ENCODE results near the gene DUOXA2.
A peak's percentile ranks its signal among the peaks of the same experiment; 100 is the strongest.
"Not testable (repeated sequence)": the region's sequence is repeated elsewhere in the genome, so short reads cannot be mapped to it uniquely, and the experiment has no call there.

The DUOXA2 gene

DNA sequence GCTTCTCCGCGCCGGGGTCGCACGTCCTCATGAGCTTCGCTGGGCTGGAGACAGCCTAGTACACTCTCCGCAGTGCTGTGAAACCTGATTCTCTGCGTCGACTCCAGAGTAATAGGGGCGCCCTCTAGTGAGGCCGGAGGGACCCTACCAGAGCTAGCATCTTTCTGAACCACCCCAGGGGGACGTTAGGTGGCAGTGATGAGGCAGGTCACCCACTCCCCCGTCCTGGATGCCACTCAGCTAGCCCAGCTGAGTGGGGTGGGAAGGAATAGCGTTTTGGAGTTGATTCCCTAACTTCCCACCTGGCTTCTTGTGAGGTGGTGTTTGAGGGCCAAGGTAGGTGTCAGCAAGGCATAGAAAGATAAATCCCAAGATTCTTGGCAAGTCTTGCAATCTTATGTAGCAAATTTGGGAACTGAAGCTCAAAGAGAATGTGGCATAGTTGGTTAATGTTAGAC is 4.0 kb downstream of the DUOXA2 start:
- peak; percentile 82 for DNase-seq

DNA sequence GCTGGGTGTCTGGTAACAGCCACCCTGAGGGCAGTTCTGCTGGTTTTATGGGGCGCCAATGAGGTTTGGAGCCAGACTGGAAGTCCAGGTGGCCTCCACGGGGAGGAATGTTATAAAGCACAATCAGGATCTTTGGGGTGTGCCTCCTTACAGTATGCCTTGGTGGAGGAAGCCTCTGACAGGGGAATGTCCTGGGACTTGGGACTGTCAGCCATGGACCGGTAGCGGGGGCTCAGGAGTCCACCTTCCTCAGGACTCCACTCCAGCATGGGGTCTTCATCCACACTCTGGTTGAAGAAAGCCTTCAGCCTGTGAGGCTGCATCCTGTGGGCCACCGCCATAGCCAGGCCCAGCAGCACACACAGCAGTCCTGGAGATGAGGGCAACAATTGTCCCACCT is 4.9 kb downstream of the DUOXA2 start:
- no peak for DNase-seq

DNA sequence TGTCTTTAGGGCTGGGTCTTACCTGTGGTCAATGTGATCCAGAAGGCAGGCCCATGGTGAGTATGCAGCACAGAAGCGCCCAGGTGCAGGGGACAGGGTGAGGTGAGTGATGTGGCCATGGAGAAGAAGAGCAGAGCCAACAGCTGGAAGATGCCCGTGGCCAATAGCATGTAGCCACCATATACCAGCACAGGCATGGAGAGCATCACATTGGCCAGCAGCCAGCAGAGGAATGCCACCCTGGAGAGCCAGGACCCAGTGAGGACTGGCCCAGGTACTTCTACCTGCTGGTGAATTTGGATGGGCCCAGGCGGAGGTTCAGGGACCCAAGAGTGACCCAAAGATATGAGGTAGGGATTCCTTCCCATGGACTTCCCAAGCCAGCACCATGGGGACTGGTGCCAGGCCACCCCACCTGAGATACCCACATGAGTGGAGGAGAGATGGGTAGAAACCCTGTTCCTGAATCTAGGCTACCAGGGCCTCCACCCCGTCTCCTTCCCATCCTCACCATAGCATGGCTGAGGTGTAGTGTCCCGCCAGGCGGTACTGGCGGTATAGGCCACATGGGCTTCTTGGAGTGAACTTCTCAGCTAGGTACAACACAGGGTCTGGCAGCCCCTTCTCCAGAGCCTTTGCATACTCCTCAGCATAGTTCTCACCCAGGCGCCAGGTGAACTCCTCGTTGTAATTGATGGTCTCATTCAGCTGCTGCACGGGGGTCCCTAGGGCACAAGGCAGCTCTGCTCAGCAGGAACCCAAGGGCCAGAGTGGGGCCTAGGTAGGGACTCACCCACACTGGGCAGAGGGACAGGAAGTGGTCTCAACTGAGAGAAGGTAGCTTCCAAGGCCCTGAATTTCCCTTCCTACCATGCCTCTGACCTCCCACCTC is 6.2 kb downstream of the DUOXA2 start:
- no peak for DNase-seq

DNA sequence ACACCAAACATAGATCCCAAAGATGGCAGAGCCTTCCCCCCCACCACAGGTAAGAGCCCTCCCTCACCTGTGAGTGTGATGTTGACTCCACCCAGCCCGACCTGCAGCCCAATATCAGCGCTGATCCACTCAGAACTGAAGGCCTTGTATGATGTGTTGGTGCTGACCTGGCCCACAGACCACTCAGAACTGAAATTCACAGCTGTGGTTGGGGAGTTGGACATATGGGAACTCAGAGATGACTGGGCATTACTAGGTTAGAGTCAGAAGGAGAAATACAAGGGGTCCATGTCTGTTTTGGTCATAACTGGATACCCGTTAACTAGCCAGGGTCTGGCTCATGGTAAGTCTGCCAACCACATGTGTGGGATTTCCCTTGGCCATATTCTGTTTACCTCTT is 6.9 kb downstream of the DUOXA2 start:
- no peak for DNase-seq

DNA sequence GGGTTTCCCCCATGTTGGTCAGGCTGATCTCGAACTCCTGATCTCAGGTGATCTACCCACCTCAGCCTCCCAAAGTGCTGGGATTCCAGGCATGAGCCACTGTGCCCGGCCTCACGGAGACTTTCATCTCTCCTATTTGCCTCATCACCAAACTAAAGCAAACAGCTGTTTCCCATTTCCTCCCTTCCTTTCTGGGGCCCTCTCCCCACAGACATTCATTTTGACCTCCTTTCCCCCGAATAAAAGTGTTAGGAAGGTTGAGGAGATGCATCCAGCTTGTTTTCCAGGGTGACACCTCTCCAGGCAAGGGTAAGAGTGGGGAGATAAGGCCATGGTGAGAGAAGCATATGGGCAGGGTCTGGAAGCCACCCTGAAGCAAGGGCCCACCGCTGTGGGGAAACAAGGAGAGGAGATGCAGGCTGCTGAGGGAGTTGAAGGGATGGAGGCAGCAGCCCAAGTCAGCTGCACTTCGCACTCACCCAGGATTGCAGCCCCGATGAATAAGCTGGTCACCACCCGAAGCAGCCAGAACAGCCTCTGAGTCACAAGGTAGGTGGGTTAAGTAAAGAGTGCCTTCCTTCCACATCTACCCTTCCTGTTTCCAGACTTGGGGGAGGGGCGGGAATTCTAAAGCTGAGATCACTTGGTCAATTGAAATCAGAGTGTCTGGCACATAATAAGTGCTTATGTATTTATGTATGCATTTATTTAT is 7.7 kb downstream of the DUOXA2 start:
- DNase-seq: peak; percentile 81

DNA sequence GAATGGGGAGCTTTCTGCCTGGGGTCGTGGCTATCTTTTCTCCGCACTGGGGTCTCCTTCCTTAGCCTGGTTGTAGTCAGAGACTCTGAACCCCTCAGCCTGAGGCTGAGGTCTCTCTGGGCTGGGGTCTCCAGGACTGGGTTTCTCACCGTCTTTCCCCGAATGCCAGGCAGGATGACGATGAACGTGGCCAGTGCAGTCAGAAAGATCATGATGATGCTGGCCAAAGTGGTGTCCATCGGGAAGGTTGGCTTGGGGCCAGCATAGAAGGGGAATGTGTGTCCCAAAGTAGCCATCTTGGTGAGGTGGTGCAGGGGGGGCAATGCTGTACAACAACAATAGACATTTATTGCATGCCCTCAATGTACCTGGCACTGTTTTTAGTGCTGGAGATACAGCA is 8.6 kb downstream of the DUOXA2 start:
- DNase-seq: no peak

DNA sequence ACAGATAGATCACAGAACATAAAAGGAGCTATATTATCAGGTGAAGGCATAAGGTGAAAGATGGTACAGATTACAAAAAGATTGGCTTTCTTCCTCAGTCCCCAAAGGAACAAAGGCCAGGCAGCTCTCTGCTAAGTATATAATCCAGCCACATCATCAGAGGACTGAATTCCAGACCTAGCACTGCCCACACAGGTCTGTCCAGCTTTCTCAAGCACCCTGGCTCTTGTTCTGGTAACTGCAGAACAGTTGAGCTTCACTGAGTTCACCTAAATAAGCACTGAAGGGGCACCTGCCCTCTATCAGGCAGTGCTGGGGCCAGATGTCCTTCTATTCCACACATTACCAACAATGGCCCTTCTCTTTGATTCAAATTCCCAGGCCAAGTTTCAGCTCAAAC is 9.3 kb downstream of the DUOXA2 start:
- no peak for DNase-seq

DNA sequence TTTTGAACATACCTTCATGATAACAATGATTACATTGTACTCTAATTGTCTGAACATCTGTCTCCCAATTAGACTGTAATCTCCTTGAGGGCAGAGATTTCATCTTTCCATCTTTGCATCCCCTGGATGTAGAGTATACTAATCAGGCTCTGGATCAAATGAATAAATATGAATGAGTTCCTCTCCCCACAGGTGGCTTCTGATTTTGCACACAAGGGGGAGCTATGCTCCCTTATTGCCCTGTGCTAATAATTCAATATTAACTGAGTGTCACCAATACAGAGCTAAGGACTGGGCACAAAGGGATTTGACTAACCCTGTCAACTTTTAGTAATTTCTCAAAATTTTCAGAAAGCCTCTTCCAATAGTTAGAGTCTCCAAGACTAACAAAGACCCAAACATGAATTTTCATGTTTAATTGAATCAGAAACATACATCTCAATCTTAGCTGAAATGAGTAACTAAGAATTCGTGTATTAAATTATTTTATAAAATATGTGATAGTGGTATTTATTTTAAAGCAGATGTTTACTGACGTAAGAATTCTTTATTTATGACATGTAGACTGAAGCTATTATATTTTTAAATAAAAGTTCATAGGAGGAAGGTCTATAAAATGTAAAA is 12.5 kb downstream of the DUOXA2 start:
- peak; percentile 11 for DNase-seq

DNA sequence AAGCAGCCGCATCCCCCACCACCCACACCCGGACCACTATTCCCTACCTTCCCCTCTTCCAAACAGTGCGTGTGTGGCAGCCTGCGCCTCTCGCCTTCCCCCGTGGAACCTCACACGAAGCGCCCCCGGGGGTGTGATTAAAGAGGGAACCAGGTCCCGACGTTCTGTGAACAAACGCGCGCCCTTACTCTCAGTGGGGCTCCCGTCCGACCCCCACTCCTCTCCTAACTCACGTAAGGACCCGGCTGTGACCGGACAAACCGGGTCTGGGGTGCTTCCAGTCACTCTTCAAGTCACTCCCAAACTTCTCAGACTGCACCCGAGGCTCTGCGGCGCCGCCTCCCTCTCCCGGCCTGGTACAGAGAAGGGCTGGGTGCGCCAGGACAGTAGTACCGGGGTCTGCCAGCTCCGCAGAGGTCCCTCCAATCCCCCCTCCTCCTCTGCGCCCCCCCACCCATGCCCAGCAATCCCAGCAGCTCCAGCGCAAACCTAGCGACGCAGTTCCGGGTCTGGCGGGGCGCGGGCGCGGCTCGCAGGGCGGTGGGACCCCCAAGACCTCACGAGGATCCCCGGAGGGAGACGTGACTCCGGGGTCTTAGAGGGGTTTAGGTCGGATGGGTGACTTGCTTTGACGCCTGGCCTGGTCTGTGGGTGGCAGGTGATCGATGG is 15.0 kb downstream of the DUOXA2 start:
- DNase-seq: no peak

DNA sequence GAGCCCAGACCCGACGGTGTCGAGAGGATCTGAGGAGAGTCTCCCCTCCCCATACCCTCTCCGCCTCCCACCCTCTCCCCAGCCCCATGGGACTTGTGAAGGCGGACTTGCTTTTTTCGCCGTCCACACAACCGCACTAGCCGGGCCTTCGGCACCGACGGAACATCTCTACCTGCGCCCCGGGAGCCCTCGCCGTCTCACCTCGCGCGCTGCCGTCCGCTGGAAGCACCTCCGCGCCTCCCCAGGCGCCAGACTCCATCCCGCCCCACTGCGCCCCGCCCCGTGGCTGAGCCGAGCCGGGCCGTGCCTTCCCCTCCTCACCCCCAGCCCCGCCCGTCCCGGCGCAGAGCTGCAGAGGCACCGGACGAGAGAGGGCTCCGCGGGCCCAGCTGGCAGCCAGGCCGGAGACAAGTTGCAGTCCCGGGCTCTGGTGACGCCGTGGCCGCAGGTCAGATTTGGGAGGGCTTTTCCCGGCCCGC is 15.6 kb downstream of the DUOXA2 start, which contains the start of the genes DUOX1 and DUOXA1:
TSS of gene DUOX1 (plus strand) at position 344 of the 479 bp plus-strand sequence. CDS start 1,973 bp downstream, outside the sequence.
TSS of gene DUOXA1 (minus strand) at position 229 of the 479 bp plus-strand sequence. CDS start 6,865 bp downstream, outside the sequence.
- DNase-seq: no peak

DNA sequence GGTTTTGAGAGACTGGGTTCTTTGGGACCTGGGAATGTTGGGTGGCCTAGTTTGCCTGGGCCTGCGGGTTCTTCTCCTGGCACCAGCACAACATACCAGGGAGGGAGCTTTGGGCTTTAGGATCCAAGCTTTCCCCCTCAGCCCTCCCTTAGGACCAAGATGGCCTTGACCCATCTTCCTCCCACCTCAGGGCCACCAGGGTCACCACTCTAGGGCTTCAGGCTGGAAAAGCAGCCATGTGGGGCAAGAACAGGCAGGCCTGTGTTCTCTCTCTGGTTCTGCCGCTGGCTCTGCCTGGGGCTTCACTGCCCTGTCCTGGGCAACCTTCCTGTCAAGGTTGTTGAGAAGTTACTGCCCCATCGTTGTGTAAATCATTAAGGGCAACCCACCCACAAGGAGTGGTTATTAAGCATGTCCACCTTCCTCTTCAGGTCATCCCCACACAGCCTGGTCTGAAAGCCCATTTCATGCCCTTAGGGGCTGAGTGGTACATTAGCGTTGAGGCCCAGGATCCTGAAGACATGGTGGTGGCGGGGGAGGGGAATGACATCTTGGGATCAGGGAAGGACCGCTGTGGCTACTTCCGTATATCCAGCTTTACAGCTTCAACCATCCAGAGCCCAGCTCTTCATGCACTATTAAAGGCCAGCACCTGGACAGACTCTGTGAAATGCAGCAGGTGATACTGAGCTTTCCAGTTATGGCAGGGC is 16.3 kb downstream of the DUOXA2 start:
- no peak for DNase-seq

DNA sequence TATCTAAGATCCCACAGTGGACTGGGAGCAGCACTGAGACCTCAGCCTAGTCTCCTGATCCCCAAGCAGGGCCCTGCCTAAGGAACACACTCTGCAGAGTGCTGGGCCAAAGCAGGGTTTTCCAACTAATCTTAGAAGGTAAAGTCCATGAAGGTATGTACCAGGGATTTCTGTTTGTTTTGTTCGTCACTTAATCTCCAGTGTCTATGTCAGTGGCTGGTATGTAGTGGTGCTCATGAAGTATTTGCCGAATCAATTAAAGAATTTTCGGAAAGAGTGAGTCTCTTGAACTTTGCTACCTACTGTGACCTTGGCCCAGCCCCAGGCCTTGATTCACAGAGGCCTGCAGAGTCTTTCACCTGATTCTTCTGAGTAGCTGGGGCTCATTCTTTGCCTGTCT is 17.4 kb downstream of the DUOXA2 start:
- no peak for DNase-seq

DNA sequence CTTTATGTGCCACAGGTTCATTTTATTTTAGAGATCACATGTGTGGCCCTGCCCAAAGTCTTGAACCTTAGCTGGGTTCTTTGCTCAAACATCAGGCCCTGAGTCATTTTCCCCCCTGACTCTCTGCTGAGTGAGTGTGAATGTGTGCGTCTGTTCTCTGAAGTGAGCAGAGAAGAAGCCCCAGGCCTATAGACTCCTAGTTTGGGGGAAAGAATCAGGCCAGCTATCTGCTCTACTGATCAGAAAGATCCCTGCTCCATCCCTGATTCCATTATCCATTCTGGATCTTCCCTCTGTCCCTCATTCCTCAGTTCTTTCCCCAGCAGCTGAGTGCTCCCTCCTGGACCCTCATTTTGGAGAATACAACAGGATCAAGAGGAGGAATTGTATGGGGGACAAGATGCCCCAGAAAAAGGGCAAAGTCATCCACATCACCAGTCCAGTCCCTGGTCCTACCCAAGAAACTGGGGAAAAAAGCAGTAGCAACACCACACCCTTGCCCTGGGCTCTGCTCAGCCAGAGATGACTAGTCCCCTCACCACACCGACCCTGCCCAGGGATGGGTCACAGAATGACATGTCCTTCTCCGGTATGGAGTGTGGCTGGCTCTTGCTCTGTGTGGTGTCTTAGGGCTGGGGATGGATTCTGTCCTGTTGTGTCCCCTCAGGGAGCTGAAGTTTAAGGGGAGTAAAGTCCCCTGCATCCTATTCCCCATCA is 18.9 kb downstream of the DUOXA2 start:
- no peak for DNase-seq

DNA sequence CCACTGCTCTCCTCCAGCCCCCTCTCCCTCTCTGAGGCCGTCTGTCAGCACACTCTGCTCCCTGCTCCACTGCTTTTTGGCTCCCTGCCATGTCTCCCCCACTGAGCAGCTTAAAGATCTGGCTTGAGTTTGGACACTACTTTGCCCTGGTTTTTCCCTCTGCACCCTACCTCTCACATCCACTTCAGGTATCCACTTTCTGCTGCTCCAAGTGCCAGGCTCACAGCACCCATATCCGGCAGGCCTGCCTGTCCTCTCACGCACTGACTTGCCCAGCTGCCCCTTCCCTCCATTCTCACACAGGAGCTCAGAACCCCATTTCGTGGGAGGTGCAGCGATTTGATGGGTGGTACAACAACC is 19.4 kb downstream of the DUOXA2 start:
- no peak for DNase-seq

DNA sequence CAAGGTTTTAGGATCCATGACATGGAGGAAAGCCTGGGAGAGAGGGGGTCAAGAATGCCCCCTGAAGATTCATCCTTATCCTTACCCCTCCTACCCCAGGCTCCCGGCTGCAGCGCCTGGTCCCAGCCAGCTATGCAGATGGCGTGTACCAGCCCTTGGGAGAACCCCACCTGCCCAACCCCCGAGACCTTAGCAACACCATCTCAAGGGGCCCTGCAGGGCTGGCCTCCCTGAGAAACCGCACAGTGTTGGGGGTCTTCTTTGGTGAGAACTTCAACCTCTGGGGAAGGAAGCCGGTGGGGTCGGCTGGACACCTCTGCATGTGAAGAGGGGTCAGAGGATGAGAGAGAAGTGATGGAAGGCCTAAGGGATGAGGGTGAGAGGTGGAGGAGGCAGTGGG is 19.9 kb downstream of the DUOXA2 start:
- DNase-seq: no peak

DNA sequence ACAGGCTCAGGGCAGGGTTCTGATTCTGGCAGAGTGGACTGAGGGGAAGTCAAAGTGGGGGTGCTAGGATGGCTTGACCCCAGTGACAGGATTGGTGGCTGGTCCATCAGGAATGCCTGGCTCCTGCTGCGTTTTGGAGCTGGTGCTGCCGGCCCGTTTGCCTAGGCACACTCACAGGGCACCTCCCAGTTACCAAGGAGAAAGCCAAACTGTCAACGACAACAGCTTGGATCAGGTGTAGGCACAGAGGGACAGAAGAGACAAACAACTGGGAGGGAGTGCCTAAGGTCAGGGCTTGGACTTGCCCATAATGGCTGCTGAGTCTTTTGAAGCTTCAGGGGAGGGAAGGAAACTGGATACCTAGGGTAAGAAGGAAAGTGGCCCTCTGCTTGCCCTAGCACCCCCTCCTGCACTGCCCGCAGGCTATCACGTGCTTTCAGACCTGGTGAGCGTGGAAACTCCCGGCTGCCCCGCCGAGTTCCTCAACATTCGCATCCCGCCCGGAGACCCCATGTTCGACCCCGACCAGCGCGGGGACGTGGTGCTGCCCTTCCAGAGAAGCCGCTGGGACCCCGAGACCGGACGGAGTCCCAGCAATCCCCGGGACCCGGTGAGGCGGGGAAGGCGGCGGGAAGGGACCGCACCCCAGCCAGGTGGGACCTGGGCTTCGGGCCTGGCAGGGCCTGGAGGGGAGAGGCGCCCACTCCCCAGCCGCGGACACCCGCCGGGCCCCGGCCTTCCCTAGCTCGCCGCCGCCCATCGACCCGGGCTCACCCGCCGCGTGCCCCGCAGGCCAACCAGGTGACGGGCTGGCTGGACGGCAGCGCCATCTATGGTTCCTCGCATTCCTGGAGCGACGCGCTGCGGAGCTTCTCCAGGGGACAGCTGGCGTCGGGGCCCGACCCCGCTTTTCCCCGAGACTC is 20.8 kb downstream of the DUOXA2 start:
- DNase-seq: no peak

DNA sequence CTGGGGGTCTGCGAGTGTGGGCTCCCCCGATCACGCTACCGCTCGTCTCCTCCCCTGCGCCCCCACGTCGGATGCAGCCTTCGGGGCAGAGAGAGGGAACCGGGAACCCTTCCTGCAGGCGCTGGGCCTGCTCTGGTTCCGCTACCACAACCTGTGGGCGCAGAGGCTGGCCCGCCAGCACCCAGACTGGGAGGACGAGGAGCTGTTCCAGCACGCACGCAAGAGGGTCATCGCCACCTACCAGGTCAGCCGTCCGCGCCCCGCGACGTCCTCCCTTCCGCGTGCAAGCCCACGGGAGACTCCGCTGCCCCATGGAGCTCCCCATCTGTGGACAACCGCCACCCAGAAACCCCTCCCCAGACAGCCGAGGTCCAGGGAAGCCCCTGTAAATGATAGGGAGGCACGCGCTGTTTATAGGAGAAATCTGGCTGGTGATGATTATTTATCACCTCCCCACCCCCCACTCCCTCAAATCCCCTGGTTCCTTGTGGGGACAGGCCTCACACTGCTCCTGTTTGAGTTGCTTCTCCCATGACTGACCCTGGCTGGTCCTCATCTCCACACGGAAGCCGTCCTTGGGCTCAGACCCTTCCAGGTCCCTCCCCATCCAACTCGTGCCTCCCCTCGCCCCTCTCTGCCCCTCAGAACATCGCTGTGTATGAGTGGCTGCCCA is 21.7 kb downstream of the DUOXA2 start:
- DNase-seq: not testable (repeated sequence)

DNA sequence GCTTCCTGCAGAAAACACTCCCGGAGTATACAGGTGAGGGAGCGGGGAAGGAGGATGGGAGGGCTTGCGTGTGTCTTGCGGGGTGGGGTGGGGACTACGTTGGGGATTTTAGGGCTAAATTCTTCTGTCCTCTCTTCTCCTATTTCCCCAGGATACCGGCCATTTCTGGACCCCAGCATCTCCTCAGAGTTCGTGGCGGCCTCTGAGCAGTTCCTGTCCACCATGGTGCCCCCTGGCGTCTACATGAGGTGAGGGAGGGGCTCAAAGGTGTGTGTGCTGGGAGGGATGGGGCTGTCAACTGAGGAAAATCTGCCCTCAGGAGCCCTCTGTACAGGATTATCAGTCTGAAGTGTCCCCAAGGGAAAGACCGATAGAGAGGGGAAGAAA is 22.2 kb downstream of the DUOXA2 start:
- DNase-seq: no peak

DNA sequence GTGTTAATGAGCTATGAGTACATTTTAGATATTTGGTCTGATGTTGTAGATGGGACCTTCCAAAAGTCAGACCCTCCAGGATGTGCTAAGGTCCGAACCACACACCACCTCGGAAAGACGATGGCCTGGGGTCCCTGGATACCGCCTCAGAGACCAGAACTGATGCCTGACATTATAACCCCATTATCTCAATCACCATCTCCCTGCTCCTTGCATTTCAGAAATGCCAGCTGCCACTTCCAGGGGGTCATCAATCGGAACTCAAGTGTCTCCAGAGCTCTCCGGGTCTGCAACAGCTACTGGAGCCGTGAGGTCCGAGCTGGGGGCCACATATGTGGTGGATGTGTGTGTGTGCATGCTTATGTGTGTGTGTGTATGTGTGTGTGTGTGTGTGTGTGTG is 23.6 kb downstream of the DUOXA2 start:
- no peak for DNase-seq
